Stimulated activated CD4-positive, alpha-beta T cell treated with anti-CD3 and anti-CD28 coated beads, TNF-alpha, amount 100 ng/mL, for 48 hours (primary cell): ENCODE measurements around the gene ANXA2R.
A peak's percentile ranks its signal among the peaks of the same experiment; 100 is the strongest.
"Not testable (repeated sequence)": the region's sequence is repeated elsewhere in the genome, so short reads cannot be mapped to it uniquely, and the experiment has no call there.

Experiments
- DNase-seq, 3 donors: peaks; one replicate each; pipeline ENCODE4 v3.0.0-alpha.2; 2020; ENCODE audit warnings: low read depth in 3 of 3

Gene ANXA2R

GRCh38 chr5:43061352-43062075, 21.4 kb upstream of the ANXA2R start:
- DNase-seq: no peak

GRCh38 chr5:43060020-43060419, 19.9 kb upstream of the ANXA2R start:
- DNase-seq: not testable (repeated sequence)

DNA sequence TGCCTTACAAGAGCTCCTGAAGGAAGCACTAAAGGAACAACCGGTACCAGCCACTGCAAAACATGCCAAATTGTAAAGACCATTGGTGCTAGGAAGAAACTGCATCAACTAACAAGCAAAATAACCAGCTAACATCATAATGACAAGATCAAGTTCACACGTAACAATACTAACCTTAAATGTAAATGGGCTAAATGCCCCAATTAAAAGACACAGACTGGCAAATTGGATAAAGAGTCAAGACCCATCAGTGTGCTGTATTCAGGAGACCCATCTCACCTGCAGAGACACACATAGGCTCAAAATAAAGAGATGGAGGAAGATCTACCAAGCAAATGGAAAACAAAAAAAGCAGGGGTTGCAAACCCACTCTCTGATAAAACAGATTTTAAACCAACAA, 15.0 kb upstream of the ANXA2R start:
- not testable (repeated sequence) for DNase-seq

GRCh38 chr5:43051684-43052083, 11.6 kb upstream of the ANXA2R start:
- no peak for DNase-seq

DNA sequence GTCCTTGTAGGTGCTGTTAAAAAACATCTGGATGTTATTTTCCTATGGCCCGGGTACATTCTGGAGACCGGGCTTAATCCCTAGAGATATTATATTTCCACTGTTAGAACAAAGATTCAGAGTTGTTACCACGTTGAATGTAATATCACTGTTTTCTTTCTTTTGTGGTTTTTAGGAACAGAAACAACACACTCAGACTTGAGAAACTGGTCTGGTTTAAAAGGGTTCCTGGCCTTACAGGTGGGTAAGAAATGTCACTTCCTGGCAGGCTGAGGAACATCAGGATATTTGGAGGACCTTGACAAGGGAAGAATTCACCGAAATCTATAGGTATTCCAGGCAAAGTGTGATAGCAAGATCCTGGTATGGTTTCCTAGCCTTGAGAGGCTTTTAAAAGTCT, 10.3 kb upstream of the ANXA2R start:
- DNase-seq: no peak

- no peak for DNase-seq
These were observed 9.1 kb upstream of the ANXA2R start for GRCh38 chr5:43049236-43049635.

DNA sequence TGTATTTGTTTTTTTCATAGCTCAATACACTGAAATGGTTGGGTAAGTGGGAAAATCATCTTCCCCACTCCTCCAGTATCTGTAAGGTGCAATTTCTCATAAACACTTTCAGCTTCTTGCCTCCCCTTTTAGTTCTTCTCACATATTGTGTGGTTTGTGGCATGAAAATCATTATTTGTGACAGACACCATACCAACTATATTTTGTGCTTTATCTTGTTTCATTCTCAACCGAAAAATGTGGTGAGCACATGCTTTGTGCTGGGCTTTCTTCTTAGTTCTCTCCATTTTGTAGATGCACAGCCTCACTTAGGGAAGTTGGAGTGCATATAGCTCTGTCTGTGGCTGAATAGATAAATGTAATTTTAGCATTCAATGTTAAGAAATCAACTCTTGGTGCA, 6.4 kb upstream of the ANXA2R start:
- DNase-seq: no peak

DNA sequence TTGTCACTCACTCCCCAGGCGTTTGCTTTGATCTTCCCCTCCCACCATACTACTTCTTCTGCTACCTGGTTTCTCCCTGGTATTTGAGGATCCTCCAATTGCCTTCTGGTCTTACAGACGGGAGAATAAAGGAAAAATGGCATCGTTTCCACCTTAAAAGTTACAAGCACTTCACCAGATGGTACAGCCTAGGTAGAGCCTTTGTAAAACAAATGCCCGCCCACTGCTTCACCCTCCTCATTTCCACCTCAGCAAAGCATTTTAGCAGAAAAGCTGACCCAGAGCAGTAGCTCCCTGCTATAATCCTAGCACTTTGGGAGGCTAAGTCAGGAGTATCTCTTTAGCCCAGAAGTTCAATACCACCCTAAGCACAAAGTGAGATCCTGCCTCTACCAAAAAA, 5.1 kb upstream of the ANXA2R start:
- DNase-seq: no peak

DNA sequence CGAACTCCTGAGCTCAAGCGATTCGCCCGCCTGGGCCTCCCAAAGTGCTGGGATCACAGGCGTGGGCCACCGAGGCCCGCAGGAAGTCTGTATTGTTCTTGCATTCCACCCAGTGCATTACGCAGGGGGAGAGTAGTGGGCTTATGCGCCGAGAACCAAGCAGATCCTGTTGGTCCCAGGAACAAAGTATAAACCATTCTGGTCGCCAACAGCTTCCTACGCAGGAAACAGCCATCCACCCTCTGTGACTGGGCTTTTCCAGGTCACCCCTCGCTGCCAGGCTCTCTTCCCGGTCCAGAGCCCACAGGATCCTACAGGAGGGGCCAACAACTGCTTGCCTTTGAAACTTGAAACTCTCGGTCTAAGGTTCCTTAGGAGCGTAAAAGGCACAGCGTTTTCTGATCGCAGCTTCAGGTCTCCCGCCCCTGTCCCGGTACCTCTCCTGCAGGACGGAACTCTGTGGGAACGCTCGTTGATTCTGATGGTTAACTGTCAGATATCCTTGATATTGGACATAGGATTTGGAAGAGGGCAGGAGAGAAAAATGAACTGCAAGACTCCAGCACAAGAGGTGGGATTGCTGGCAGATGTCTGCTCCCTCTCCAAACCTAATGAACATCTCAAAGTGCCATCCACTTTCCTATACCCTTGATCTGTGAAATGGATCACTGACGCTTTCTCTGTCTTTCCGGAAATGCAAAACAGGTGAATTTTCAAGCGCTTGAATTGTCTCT, 4.2 kb upstream of the ANXA2R start:
- DNase-seq: no peak

DNA sequence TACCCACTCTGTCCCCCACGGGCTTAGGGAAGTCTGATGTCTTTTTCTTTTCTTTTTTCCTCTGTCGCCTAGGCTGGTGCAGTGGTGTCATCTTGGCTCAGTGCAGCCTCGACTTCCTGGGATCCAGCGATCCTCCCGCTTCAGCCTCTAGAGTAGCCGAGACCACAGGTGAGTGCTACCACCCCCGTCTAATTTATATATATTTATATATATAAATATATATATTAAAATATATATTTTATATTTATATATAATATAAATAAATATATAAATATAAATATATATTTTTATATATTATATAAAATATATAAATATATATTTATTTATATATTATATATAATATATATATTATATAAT, 3.3 kb upstream of the ANXA2R start:
- no peak for DNase-seq

- DNase-seq: peak in 2 of 3 donors; percentile 46 to 67
These were observed 2.7 kb upstream of the ANXA2R start for GRCh38 chr5:43042626-43043399.

- DNase-seq: peak in 2 of 3 donors; percentile 61 to 64
These were observed 2.1 kb upstream of the ANXA2R start for GRCh38 chr5:43042176-43042625.

GRCh38 chr5:43041669-43042175, 1.6 kb upstream of the ANXA2R start:
- peak in 1 of 3 donors; percentile 19 for DNase-seq

GRCh38 chr5:43041110-43041668, 1.1 kb upstream of the ANXA2R start:
- no peak for DNase-seq

DNA sequence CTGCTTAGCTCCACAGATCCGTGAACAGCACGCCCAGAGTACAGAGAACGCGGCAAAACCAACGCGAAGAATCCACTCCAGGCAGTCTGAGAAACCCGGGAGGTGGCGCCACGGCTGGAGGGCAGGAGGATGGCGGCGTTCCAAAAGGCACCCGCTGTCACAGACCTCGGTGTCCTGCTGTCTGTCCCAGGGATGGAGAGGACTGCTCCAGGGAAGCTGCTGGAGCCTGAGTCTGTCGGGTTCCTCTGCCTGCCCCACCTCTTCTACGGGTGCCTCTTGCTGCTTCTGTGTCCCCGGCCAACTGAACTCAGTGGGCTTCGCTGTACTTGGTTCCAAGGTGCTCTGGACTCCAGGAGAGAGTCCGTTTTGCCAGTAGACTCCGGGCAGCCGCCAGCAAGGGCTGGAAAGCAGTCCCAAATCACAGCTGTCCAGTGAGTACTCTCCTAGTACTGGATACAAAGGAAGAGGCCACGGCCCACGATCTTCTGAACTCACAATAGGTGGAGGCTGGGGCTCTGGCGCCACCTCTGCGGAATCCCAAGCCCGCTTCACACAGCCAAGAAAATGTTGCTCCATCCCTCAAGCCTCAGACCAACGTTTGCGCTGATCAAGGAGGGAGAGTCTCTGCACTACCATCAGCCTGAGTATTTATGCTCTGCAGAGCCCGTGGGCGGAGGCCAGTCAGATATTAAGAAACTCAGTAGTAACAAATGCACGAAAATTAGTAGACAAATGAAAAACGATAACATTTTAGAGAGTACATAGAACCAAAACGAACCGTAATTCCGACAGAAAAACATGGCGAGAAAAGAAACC, 440 bp downstream of the ANXA2R start:
- no peak for DNase-seq

GRCh38 chr5:43039152-43039470, 1.0 kb downstream of the ANXA2R start:
- no peak for DNase-seq

DNA sequence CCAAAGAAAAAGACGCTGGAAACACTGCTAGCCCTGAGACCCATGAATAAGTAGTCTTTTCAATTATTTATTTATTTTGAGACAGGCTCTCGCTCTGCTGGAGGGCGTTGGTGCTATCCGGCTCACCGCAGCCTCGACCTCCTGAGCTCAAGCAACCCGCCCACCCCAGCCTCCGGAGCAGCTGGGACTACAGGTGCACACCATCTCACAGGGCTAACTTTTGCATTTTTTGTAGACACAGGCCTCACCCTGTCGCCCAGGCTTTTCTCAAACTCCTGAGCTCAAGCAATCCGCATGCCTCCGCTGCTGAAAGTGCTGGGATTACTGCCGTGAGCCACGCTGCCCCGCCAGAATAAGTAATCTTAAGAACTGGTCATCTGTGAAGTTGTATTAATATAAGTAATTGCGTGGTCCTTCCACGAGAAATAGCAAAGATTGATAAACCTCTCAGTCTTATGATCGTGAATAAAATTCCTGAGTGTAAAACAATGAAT, 1.6 kb downstream of the ANXA2R start:
- DNase-seq: no peak

GRCh38 chr5:43037636-43038495, 2.3 kb downstream of the ANXA2R start:
- no peak for DNase-seq

DNA sequence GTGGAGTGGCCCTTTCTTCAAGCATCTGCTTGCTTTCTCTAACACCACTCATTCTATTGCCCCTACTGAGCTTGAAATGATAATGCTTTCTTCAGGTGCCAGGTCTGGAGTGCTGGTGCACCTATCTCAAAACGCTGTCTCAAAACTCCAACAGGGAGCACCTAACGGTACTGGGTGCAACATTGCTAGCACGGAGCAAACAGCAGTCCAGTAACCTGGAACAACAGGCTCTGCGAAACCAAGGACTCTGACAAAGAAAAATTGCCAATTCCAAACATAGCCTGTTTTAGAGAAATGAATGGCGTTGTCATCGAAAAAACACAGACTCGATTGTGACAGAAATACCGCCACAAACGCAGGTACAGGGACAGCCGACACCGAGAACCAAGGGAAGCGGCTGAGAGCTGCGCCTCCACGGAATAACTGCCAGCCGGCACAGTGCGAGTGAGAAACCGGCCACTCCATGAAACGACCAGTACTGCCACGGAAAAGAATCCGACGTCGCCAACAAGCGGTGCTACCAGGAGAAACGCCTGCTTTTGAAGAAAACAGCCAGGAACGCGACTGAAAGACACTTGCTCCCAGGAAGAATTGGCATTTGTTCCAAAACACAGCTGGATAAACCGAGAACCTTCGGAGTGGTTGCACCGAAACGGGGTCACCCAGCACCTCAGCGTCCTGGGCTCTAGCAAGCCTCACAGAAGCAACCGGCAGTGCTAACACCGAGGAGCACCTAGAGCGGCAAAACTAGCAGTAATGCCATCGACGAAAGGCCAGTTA, 3.1 kb downstream of the ANXA2R start:
- DNase-seq: no peak
